ENCODE data around the gene PRDM11.
A peak's percentile ranks its signal among the peaks of the same experiment; 100 is the strongest.

Gene PRDM11

GRCh38 chr11:45267652-45268299, 121.3 kb downstream of the PRDM11 start:
- no peak for DNase-seq

- DNase-seq: no peak
Observed at GRCh38 chr11:45269678-45270077, 123.2 kb downstream of the PRDM11 start.

- DNase-seq: no peak
Observed at GRCh38 chr11:45270946-45271716, 124.7 kb downstream of the PRDM11 start.

GRCh38 chr11:45272701-45273100, 126.3 kb downstream of the PRDM11 start:
- DNase-seq: peak; percentile 27

- no peak for DNase-seq
Observed at GRCh38 chr11:45273509-45273908, 127.1 kb downstream of the PRDM11 start.

GRCh38 chr11:45274206-45274605, 127.8 kb downstream of the PRDM11 start:
- no peak for DNase-seq

- DNase-seq: no peak
Observed at GRCh38 chr11:45275828-45276227, 129.4 kb downstream of the PRDM11 start.

- no peak for DNase-seq
Observed at GRCh38 chr11:45278714-45279113, 132.3 kb downstream of the PRDM11 start.

GRCh38 chr11:45279645-45280044, 133.2 kb downstream of the PRDM11 start:
- DNase-seq: no peak

- DNase-seq: peak; percentile 65
Observed at GRCh38 chr11:45280449-45280848, 134.0 kb downstream of the PRDM11 start.

- no peak for DNase-seq
Observed at GRCh38 chr11:45282081-45282480, 135.6 kb downstream of the PRDM11 start.

Measured in NCI-H1417 treated with DMSO at 0.1 percent for 48 hours (cell line).